Effector memory CD4-positive, alpha-beta T cell (primary cell): ENCODE data around the gene DOCK9.

Experiments used
- DNase-seq, 3 donors: peaks; one replicate each; pipeline ENCODE4 v3.0.0-alpha.2; 2020
- H3K27ac ChIP-seq: 2 replicates; pipeline ENCODE4 v1.7.0; 2013; ENCODE audit warnings: mild to moderate bottlenecking, low read length, moderate library complexity; ENCODE audit not compliant: insufficient read depth, poor library complexity, severe bottlenecking
- H3K27me3 ChIP-seq: replicated peaks from 2 replicates; pipeline ENCODE4 v1.7.0; 2013; ENCODE audit warnings: mild to moderate bottlenecking, low read length; ENCODE audit not compliant: insufficient read depth, control insufficient read depth, poor library complexity, severe bottlenecking
- H3K36me3 ChIP-seq: 2 replicates; pipeline ENCODE4 v1.7.0; 2013; ENCODE audit warnings: mild to moderate bottlenecking, low read length, moderate library complexity; ENCODE audit not compliant: control insufficient read depth, insufficient read depth
- H3K4me1 ChIP-seq: 2 replicates; pipeline ENCODE4 v1.7.0; 2013; ENCODE audit warnings: low read length, mild to moderate bottlenecking; ENCODE audit not compliant: control insufficient read depth, insufficient read depth, poor library complexity, severe bottlenecking
- H3K4me3 ChIP-seq: 2 replicates; pipeline ENCODE4 v1.7.0; 2013; ENCODE audit warnings: low read length, low read depth, mild to moderate bottlenecking; ENCODE audit not compliant: insufficient read depth, poor library complexity, severe bottlenecking
- H3K9me3 ChIP-seq: 2 replicates; pipeline ENCODE4 v1.7.0; 2013; ENCODE audit warnings: mild to moderate bottlenecking, low read length, moderate library complexity; ENCODE audit not compliant: control insufficient read depth

The DOCK9 gene

GRCh38 chr13:98824376-98825160, 153.3 kb downstream of the DOCK9 start:
- Histone ChIP-seq H3K27ac (no peak overlapping the region), H3K9me3 (no peaks in the 10 kb centered on the region), H3K36me3 (peaks cover 70% of the 10 kb centered on the region), H3K4me1 (no peaks in the 10 kb centered on the region), H3K4me3 (no peak overlapping the region), H3K27me3 (no peaks in the 10 kb centered on the region)
- no peak for DNase-seq

- DNase-seq = no peak
- H3K4me3 ChIP-seq = no peak overlapping the region
- no peak overlapping the region for H3K27ac ChIP-seq
- H3K4me1 ChIP-seq = no peaks in the 10 kb centered on the region
- H3K9me3 ChIP-seq = no peaks in the 10 kb centered on the region
- peaks cover 70% of the 10 kb centered on the region for H3K36me3 ChIP-seq
- no peaks in the 10 kb centered on the region for H3K27me3 ChIP-seq
These were observed 154.4 kb downstream of the DOCK9 start for GRCh38 chr13:98823442-98823841.

- H3K4me3 ChIP-seq = no peak overlapping the region
- peaks cover 61% of the 10 kb centered on the region for H3K36me3 ChIP-seq
- H3K9me3 ChIP-seq = no peaks in the 10 kb centered on the region
- no peak overlapping the region for H3K27ac ChIP-seq
- no peaks in the 10 kb centered on the region for H3K4me1 ChIP-seq
- no peaks in the 10 kb centered on the region for H3K27me3 ChIP-seq
- DNase-seq = no peak
These were observed 155.6 kb downstream of the DOCK9 start for GRCh38 chr13:98822225-98822606.

GRCh38 chr13:98821372-98822224, 156.3 kb downstream of the DOCK9 start:
- Histone ChIP-seq H3K36me3 (peaks cover 65% of the 10 kb centered on the region), H3K9me3 (no peaks in the 10 kb centered on the region), H3K4me3 (no peak overlapping the region), H3K4me1 (no peaks in the 10 kb centered on the region), H3K27me3 (no peaks in the 10 kb centered on the region), H3K27ac (no peak overlapping the region)
- DNase-seq = no peak

GRCh38 chr13:98820744-98821371, 157.0 kb downstream of the DOCK9 start:
- Histone ChIP-seq H3K4me1 (no peaks in the 10 kb centered on the region), H3K4me3 (no peak overlapping the region), H3K27me3 (no peaks in the 10 kb centered on the region), H3K27ac (no peak overlapping the region), H3K36me3 (peaks cover 71% of the 10 kb centered on the region), H3K9me3 (no peaks in the 10 kb centered on the region)
- no peak for DNase-seq

GRCh38 chr13:98820300-98820699, 157.6 kb downstream of the DOCK9 start:
- no peaks in the 10 kb centered on the region for H3K9me3 ChIP-seq
- no peak for DNase-seq
- no peak overlapping the region for H3K27ac ChIP-seq
- H3K4me3 ChIP-seq = no peak overlapping the region
- no peaks in the 10 kb centered on the region for H3K27me3 ChIP-seq
- no peaks in the 10 kb centered on the region for H3K4me1 ChIP-seq
- peaks cover 65% of the 10 kb centered on the region for H3K36me3 ChIP-seq

GRCh38 chr13:98819382-98820010, 158.4 kb downstream of the DOCK9 start:
- no peaks in the 10 kb centered on the region for H3K9me3 ChIP-seq
- no peaks in the 10 kb centered on the region for H3K27me3 ChIP-seq
- H3K4me1 ChIP-seq = no peaks in the 10 kb centered on the region
- no peak overlapping the region for H3K4me3 ChIP-seq
- peaks cover 57% of the 10 kb centered on the region for H3K36me3 ChIP-seq
- no peak for DNase-seq
- H3K27ac ChIP-seq = no peak overlapping the region

GRCh38 chr13:98816406-98816805, 161.5 kb downstream of the DOCK9 start:
- no peak for DNase-seq
- H3K4me1 ChIP-seq = no peaks in the 10 kb centered on the region
- peaks cover 41% of the 10 kb centered on the region for H3K36me3 ChIP-seq
- no peak overlapping the region for H3K4me3 ChIP-seq
- H3K27me3 ChIP-seq = no peaks in the 10 kb centered on the region
- H3K27ac ChIP-seq = no peak overlapping the region
- H3K9me3 ChIP-seq = no peaks in the 10 kb centered on the region

GRCh38 chr13:98813993-98814392, 163.9 kb downstream of the DOCK9 start:
- Histone ChIP-seq H3K4me3 (no peak overlapping the region), H3K9me3 (no peaks in the 10 kb centered on the region), H3K36me3 (peaks cover 29% of the 10 kb centered on the region), H3K4me1 (no peaks in the 10 kb centered on the region), H3K27ac (no peak overlapping the region), H3K27me3 (no peaks in the 10 kb centered on the region)
- no peak for DNase-seq
